ENCODE measurements around the gene ITGBL1.
A peak's percentile ranks its signal among the peaks of the same experiment; 100 is the strongest.

Gene ITGBL1

DNA sequence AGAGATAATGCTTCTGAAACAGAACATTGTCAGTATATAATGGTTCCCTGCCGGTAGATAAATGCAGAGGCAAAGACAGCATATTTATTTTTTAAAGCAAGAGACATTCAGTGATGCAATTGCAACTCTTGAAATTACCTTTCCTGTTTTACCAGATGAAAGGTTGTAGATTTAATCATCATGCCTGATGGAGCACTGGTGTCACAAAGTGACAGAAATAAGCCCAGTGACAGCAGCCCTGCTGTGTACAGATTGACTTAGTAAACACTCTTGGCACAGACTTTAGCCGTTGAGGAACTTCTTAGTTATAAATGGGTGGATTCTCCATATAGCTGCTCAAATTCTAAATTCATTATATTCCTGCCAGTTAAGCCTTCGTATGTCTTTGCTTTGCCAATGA is 172.5 kb downstream of the ITGBL1 start:
- no peak overlapping the region for H3K4me3 ChIP-seq (ENCODE audit: low read depth, low read length)
- TF ChIP-seq, protein P1, sequence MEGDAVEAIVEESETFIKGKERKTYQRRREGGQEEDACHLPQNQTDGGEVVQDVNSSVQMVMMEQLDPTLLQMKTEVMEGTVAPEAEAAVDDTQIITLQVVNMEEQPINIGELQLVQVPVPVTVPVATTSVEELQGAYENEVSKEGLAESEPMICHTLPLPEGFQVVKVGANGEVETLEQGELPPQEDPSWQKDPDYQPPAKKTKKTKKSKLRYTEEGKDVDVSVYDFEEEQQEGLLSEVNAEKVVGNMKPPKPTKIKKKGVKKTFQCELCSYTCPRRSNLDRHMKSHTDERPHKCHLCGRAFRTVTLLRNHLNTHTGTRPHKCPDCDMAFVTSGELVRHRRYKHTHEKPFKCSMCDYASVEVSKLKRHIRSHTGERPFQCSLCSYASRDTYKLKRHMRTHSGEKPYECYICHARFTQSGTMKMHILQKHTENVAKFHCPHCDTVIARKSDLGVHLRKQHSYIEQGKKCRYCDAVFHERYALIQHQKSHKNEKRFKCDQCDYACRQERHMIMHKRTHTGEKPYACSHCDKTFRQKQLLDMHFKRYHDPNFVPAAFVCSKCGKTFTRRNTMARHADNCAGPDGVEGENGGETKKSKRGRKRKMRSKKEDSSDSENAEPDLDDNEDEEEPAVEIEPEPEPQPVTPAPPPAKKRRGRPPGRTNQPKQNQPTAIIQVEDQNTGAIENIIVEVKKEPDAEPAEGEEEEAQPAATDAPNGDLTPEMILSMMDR (IDR thresholded peaks at IDR 0.05; ENCODE audit: low read depth, low read length): no peak

DNA sequence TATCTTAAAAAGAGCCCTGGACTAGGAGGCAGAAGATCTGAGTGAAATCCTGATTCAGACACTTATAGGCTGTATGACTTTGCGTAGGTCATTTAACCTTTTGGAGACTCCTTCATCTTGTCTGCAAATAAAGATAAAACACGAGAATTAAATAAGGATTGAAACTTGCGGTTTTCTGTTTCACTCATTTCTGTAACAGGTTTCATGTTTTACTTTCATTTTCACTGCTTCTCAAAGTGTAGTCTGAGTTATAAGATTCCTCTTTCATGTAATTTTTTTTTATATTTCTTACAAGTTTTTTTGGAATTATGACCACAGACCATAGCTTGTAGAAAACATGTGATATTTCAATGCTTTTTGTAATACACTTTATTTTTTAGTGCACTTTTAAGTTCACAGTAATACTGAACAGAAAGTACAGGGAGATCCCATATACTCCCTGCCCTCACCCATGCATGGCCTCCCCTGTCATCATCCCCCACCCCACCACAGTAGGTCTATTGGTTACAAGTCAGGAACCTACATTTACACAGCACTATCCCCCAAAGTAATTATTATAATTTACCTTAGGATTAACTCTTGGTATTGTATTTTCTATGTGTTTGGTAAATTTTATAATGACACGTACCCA is 174.6 kb downstream of the ITGBL1 start:
- peak overlapping the region; percentile 42 for H3K4me3 ChIP-seq (ENCODE audit: low read depth, low read length)
- TF ChIP-seq, protein P1 (IDR thresholded peaks at IDR 0.05; ENCODE audit: low read depth, low read length): no peak

DNA sequence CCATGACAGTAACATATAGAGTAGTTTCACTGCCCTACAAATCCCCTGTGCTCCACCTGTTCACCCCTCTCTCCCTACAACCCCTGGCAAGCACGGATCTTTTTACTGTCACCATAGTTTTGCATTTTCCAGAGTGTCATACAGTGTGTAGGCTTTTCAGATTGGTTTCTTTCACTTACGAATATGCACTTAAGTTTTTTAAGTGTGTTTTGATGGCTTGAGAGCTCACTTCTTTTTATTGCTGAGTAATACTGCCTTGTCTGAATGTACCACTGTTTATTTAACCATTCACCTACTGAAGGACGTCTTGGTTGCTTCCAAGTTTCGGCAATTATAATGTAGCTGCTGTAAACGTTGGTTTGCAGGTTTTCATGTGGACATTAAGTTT is 175.1 kb downstream of the ITGBL1 start:
- peak overlapping the region; percentile 42 for H3K4me3 ChIP-seq (ENCODE audit: low read depth, low read length)
- TF ChIP-seq, protein P1 (IDR thresholded peaks at IDR 0.05; ENCODE audit: low read depth, low read length): no peak

DNA sequence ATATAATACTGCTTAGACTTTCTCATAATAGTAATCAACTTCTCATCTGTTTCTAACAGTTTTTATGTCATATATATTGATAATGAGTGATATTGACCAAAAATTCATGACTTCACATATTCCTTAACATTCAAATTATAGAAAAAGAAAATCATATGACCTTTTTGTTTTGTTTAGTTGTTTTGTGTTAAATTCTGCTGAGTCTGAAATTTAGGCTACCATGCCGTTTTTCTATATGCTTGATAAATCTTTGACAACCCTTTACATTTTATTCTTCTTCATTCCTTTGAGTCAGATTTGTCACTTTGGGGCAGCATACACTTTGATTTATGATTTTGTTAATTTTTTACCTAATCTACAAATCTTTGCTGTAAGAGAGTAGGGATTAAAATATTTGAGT is 176.4 kb downstream of the ITGBL1 start:
- TF ChIP-seq, protein P1 (IDR thresholded peaks at IDR 0.05; ENCODE audit: low read depth, low read length): no peak
- H3K4me3 ChIP-seq (ENCODE audit: low read depth, low read length): no peak overlapping the region

DNA sequence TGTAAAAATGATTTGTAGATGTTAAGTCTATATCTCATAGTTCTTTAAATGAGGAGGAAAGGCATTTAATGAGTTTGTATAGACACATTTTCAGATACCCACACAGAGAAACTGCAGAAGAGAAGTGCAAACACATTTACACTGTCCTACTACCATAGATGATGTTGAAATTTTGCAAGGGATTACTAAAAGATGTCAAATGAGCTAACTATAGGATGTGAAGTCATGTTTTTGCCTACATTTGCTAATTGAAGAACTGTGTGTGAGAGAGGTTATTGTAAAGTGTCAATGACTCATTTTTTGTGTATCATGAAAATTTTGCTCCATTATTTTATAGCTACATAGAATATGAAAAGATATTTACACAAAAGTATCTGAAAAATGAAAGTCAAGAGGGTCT is 178.9 kb downstream of the ITGBL1 start:
- TF ChIP-seq, protein P1 (IDR thresholded peaks at IDR 0.05; ENCODE audit: low read depth, low read length): no peak

DNA sequence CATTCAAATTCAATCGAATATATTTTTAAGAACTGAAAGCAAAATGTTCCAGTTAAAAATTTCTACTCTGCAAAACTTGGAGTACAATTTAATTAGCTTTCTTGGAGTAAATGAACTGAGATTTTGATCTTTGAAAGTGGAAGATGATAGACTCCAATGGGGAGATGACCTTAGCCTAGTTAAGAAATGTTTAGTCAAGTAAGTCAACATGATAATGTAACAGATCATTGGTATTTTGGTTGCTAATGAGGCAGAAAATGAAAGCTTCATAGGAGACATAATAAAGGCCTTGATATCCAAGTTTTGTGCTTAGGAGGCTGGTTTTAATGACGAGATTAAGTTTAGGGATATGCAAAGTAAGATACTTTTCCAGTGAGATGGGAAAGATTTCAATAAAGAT is 181.7 kb downstream of the ITGBL1 start:
- no peak overlapping the region for H3K4me3 ChIP-seq (ENCODE audit: low read depth, low read length)
- TF ChIP-seq, protein P1 (IDR thresholded peaks at IDR 0.05; ENCODE audit: low read depth, low read length): no peak

More for the DNA sequence above, 178.9 kb downstream of the ITGBL1 start:
- H3K4me3 ChIP-seq (ENCODE audit: low read depth, low read length): no peak overlapping the region

DNA sequence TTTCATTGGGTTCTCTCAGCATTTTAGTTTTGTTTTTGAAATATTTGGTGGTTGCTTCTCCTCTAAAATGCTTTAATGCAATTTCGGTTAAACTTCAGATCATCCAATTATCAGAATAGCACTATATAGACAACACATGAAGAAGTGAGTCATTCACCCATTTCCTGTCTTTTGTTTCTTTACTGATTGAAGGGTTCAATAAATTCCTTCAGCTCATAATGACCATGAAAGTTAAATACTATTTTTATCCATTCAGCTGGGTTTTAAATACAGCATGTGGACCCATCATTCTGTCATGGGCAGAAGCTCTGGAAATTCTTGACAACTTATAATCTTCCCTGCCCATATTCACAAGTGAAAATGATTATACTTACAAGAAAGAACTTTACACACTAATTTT is 187.2 kb downstream of the ITGBL1 start:
- TF ChIP-seq, protein P1 (IDR thresholded peaks at IDR 0.05; ENCODE audit: low read depth, low read length): no peak
- H3K4me3 ChIP-seq (ENCODE audit: low read depth, low read length): no peak overlapping the region
